Stimulated activated CD4-positive, alpha-beta T cell treated with anti-CD3 and anti-CD28 coated beads, Interleukin-1b, Interleukin-23, amount 100 ng/mL, for 48 hours (primary cell): Measurements from ENCODE around the gene RPS14.
"Not testable (repeated sequence)": the region's sequence is repeated elsewhere in the genome, so short reads cannot be mapped to it uniquely, and the experiment has no call there.

Source experiments
- DNase-seq: peaks from one replicate; pipeline ENCODE4 v3.0.0-alpha.2; 2020

Gene RPS14

GRCh38 chr5:150479416-150479815, 29.9 kb upstream of the RPS14 start:
- DNase-seq = no peak

- DNase-seq = not testable (repeated sequence)
Measured at GRCh38 chr5:150476568-150476967, 27.0 kb upstream of the RPS14 start.

- DNase-seq = no peak
Measured at GRCh38 chr5:150473673-150474358, 24.3 kb upstream of the RPS14 start.

GRCh38 chr5:150469718-150470469, 20.4 kb upstream of the RPS14 start:
- DNase-seq = no peak

GRCh38 chr5:150468206-150468605, 18.7 kb upstream of the RPS14 start:
- DNase-seq = no peak

- DNase-seq = no peak
Measured at GRCh38 chr5:150465927-150466326, 16.4 kb upstream of the RPS14 start.

- DNase-seq = no peak
Measured at GRCh38 chr5:150464554-150465012, 15.0 kb upstream of the RPS14 start.

GRCh38 chr5:150461231-150461630, 11.7 kb upstream of the RPS14 start:
- no peak for DNase-seq

GRCh38 chr5:150460781-150461180, 11.2 kb upstream of the RPS14 start:
- DNase-seq = no peak

- peak; percentile 86 for DNase-seq
Measured at GRCh38 chr5:150458802-150459557, 9.4 kb upstream of the RPS14 start.

GRCh38 chr5:150457562-150458240, 8.2 kb upstream of the RPS14 start:
- DNase-seq = no peak

GRCh38 chr5:150457121-150457520, 7.6 kb upstream of the RPS14 start:
- DNase-seq = no peak

- DNase-seq = no peak
Measured at GRCh38 chr5:150454492-150455229, 5.1 kb upstream of the RPS14 start.

- not testable (repeated sequence) for DNase-seq
Measured at GRCh38 chr5:150454027-150454426, 4.5 kb upstream of the RPS14 start.

- DNase-seq = no peak
Measured at GRCh38 chr5:150452914-150453313, 3.4 kb upstream of the RPS14 start.

- no peak for DNase-seq
Measured at GRCh38 chr5:150451594-150451993, 2.1 kb upstream of the RPS14 start.

GRCh38 chr5:150448952-150449516, 505 bp downstream of the RPS14 start:
- no peak for DNase-seq

GRCh38 chr5:150448334-150448733, 1.2 kb downstream of the RPS14 start:
- DNase-seq = no peak

GRCh38 chr5:150447188-150447587, 2.4 kb downstream of the RPS14 start:
- no peak for DNase-seq

GRCh38 chr5:150446583-150446982, 3.0 kb downstream of the RPS14 start:
- no peak for DNase-seq

- DNase-seq = no peak
Measured at GRCh38 chr5:150446088-150446487, 3.5 kb downstream of the RPS14 start.

- DNase-seq = no peak
Measured at GRCh38 chr5:150444770-150445169, 4.8 kb downstream of the RPS14 start.
